Measurements from ENCODE around the gene TFR2. TPM values are rescaled to one million over a fixed set of nuclear protein-coding genes. Genes with fewer than 3 reads are reported as not detected.

The TFR2 gene
- total RNA-seq, 1 donor from 2014 or later, result 0.34 TPM

DNA sequence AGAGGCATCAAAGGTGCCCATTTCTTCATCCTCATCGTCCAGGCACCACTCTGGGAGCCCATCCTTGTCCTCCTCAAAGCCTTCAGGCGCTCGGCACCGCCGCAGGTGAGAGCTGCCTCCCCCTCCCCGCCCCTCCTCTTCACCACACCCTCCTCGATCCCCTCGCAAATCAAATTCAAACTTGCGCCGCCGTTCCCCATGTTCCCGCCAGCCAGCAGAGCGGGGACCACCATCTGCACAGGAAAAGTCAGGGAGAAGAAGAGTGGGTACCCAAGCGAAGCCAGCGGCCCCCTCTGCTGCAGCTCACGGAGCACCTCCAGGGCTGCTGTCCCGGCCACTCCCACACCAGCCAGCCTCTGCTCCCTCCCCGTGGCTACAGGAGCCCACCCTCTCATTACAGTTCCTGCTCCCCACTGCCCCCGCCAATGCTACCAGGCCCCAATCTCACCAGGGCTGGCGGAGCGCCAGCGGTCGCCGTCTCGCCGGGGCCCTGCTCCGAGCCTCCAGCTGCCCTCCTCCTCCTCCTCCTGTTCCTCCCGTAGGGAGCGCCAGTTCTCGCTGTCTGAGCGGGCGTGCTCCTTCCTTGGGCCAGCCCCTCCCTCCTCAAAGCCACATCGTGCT lies 45.0 kb upstream of the TFR2 start:
- H3K27me3 ChIP-seq, result no peaks in the 10 kb centered on the region

DNA sequence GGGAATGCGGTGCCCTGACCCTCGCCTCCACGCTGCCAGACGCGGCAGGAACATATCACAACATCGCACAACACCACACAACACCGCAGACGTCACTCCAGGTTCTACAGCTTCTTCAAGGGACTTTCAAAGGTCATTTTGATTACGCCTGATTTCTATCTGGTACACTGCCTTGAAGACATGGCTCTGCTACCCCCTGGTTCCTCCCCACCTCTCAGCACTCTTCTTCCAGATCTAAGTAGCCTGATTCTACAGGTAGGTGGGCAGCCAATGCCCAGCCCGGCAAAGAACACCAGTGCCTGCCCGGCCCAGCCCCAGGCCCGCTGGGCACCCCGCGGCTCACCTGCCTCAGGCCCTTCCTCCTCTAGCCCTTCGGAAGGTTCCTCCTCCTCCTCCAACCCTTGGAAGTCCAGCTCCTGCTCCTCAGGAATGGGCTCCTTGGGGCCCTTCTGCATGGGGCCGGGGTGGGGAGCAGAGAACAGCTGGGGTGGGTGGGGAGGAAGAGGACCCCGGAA lies 44.3 kb upstream of the TFR2 start:
- peaks cover 21% of the 10 kb centered on the region for H3F3A ChIP-seq (ENCODE audit: low read depth)
- H3K9ac ChIP-seq, result no peak overlapping the region
- Mint-ChIP-seq H3K27me3 (ENCODE audit: insufficient read depth, low read depth) (no peaks in the 10 kb centered on the region), H3K9me3 (no peaks in the 10 kb centered on the region), H3K27ac (no peak overlapping the region), H3K4me1 (peaks cover 14% of the 10 kb centered on the region), H3K4me3 (no peak overlapping the region), H3K36me3 (peaks cover 10% of the 10 kb centered on the region)
- H3K79me2 ChIP-seq (ENCODE audit: low read depth), result peaks cover 31% of the 10 kb centered on the region
- H3K4me2 ChIP-seq, result no peak overlapping the region
- H3K27ac ChIP-seq, result no peak overlapping the region
- no peak for DNase-seq (ENCODE audit: low spot score)
- no peaks in the 10 kb centered on the region for H3K27me3 ChIP-seq
- no peak overlapping the region for H2AFZ ChIP-seq (replicated peaks)
- TF ChIP-seq EZH2phosphoT487 (IDR thresholded peaks at IDR 0.05) (no peak), EZH2 (IDR thresholded peaks at IDR 0.05) (no peak)
- TF ChIP-seq, protein P1, sequence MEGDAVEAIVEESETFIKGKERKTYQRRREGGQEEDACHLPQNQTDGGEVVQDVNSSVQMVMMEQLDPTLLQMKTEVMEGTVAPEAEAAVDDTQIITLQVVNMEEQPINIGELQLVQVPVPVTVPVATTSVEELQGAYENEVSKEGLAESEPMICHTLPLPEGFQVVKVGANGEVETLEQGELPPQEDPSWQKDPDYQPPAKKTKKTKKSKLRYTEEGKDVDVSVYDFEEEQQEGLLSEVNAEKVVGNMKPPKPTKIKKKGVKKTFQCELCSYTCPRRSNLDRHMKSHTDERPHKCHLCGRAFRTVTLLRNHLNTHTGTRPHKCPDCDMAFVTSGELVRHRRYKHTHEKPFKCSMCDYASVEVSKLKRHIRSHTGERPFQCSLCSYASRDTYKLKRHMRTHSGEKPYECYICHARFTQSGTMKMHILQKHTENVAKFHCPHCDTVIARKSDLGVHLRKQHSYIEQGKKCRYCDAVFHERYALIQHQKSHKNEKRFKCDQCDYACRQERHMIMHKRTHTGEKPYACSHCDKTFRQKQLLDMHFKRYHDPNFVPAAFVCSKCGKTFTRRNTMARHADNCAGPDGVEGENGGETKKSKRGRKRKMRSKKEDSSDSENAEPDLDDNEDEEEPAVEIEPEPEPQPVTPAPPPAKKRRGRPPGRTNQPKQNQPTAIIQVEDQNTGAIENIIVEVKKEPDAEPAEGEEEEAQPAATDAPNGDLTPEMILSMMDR (IDR thresholded peaks at IDR 0.05), result no peak
- no peaks in the 10 kb centered on the region for H3K36me3 ChIP-seq
- no peak overlapping the region for H3K4me3 ChIP-seq
- H4K20me1 ChIP-seq (ENCODE audit: low read depth), result peaks cover 75% of the 10 kb centered on the region
- H3K9me3 ChIP-seq (ENCODE audit: low read depth), result no peaks in the 10 kb centered on the region
- peaks cover 6% of the 10 kb centered on the region for H3K4me1 ChIP-seq

More for the DNA sequence above, 45.0 kb upstream of the TFR2 start:
- H3K4me1 ChIP-seq, result peaks cover 10% of the 10 kb centered on the region
- peaks cover 10% of the 10 kb centered on the region for H3K36me3 Mint-ChIP-seq
- peaks cover 16% of the 10 kb centered on the region for H3K4me1 Mint-ChIP-seq
- DNase-seq (ENCODE audit: low spot score), result no peak
- H2AFZ ChIP-seq (replicated peaks), result no peak overlapping the region
- no peak overlapping the region for H3K4me3 Mint-ChIP-seq
- H3K9me3 ChIP-seq (ENCODE audit: low read depth), result no peaks in the 10 kb centered on the region
- H3K79me2 ChIP-seq (ENCODE audit: low read depth), result peaks cover 38% of the 10 kb centered on the region
- no peak overlapping the region for H3K9ac ChIP-seq
- no peaks in the 10 kb centered on the region for H3K9me3 Mint-ChIP-seq
- peaks cover 15% of the 10 kb centered on the region for H3F3A ChIP-seq (ENCODE audit: low read depth)
- H4K20me1 ChIP-seq (ENCODE audit: low read depth), result peaks cover 76% of the 10 kb centered on the region
- H3K27ac ChIP-seq, result no peak overlapping the region
- no peak overlapping the region for H3K4me3 ChIP-seq
- H3K27me3 Mint-ChIP-seq (ENCODE audit: insufficient read depth, low read depth), result no peaks in the 10 kb centered on the region
- no peak for TF ChIP-seq EZH2 (IDR thresholded peaks at IDR 0.05)
- no peak for TF ChIP-seq EZH2phosphoT487 (IDR thresholded peaks at IDR 0.05)
- TF ChIP-seq, protein P1 (IDR thresholded peaks at IDR 0.05), result no peak
- H3K4me2 ChIP-seq, result no peak overlapping the region
- no peaks in the 10 kb centered on the region for H3K36me3 ChIP-seq
- no peak overlapping the region for H3K27ac Mint-ChIP-seq

DNA sequence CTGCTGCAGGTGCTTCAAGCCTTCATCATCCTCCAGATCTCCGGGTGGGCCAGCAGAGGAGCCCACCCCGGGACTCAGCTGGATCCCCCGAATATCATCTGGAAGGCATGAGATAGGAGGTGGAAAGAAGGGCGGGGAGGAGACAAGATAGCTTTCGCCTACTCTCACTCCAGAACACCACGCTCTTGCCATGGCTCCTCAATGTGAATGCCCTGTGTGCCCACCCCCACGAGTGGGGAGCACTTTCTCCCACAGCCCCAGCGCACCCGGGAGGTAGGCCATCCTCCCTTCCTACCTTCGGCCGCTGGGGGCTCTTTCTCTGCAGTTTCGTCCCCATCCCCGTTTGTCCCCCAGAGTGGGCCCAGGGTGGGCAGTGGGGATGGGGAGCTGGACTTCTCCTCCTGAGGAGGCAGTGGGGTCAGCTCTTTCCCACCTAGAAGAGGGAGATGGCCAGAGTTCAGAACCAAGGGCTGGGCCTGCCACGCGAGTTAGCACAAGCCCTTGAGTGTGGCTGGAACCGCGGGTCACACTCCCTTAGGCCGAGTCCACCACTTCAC lies 43.8 kb upstream of the TFR2 start:
- H3K27ac ChIP-seq, result no peak overlapping the region
- no peak overlapping the region for H2AFZ ChIP-seq (replicated peaks)
- H3K4me3 ChIP-seq, result no peak overlapping the region
- H4K20me1 ChIP-seq (ENCODE audit: low read depth), result peaks cover 75% of the 10 kb centered on the region
- Mint-ChIP-seq H3K4me3 (no peak overlapping the region), H3K27ac (no peak overlapping the region), H3K36me3 (peaks cover 10% of the 10 kb centered on the region), H3K27me3 (ENCODE audit: insufficient read depth, low read depth) (peaks cover 2% of the 10 kb centered on the region), H3K4me1 (peaks cover 13% of the 10 kb centered on the region), H3K9me3 (no peaks in the 10 kb centered on the region)
- H3K9me3 ChIP-seq (ENCODE audit: low read depth), result no peaks in the 10 kb centered on the region
- H3K36me3 ChIP-seq, result no peaks in the 10 kb centered on the region
- H3K9ac ChIP-seq, result no peak overlapping the region
- peaks cover 27% of the 10 kb centered on the region for H3F3A ChIP-seq (ENCODE audit: low read depth)
- H3K79me2 ChIP-seq (ENCODE audit: low read depth), result peaks cover 26% of the 10 kb centered on the region
- no peak for TF ChIP-seq EZH2phosphoT487 (IDR thresholded peaks at IDR 0.05)
- no peak for TF ChIP-seq EZH2 (IDR thresholded peaks at IDR 0.05)
- TF ChIP-seq, protein P1 (IDR thresholded peaks at IDR 0.05), result no peak
- no peaks in the 10 kb centered on the region for H3K27me3 ChIP-seq
- no peak overlapping the region for H3K4me2 ChIP-seq
- peaks cover 3% of the 10 kb centered on the region for H3K4me1 ChIP-seq
- DNase-seq (ENCODE audit: low spot score), result no peak

All from neural progenitor cell (in vitro differentiated cells).